ENCODE data around the gene FSTL5. TPM values are rescaled to one million over a fixed set of nuclear protein-coding genes. Genes with fewer than 3 reads are reported as not detected.
A peak's percentile ranks its signal among the peaks of the same experiment; 100 is the strongest.
"Not testable (repeated sequence)": the region's sequence is repeated elsewhere in the genome, so short reads cannot be mapped to it uniquely, and the experiment has no call there.

Gene FSTL5
- total RNA-seq (not detected), total RNA-seq (0 reads per million in 2 donors)

GRCh38 chr4:162163892-162164759 is at the start of gene FSTL5:
FSTL5 (minus strand) TSS chr4:162164000; CDS start chr4:162111396, 52,604 bp downstream.
- H3K4me1 Mint-ChIP-seq = no peaks in the 10 kb centered on the region
- no peak within 1 kb of the TSS for H3K4me3 Mint-ChIP-seq
- DNase-seq (no peak), ATAC-seq (peak; percentile 23)
- H3K27ac Mint-ChIP-seq = no peak within 1 kb of the TSS
- no peaks in the 10 kb centered on the region for H3K27me3 Mint-ChIP-seq
- H3K9me3 ChIP-seq (ENCODE audit: control insufficient read depth, low read length, poor library complexity, severe bottlenecking) = no peaks in the 10 kb centered on the region
- H3K36me3 Mint-ChIP-seq (ENCODE audit: low read depth) = no peaks in the 10 kb centered on the region

- Mint-ChIP-seq H3K36me3 (ENCODE audit: low read depth) (no peaks in the 10 kb centered on the region), H3K27me3 (no peaks in the 10 kb centered on the region), H3K27ac (no peak overlapping the region), H3K4me1 (no peaks in the 10 kb centered on the region), H3K4me3 (no peak overlapping the region)
- ATAC-seq (no peak), DNase-seq (no peak)
- H3K9me3 ChIP-seq (ENCODE audit: control insufficient read depth, low read length, poor library complexity, severe bottlenecking) = no peaks in the 10 kb centered on the region
Observed at GRCh38 chr4:162209706-162210105, 45.9 kb upstream of the FSTL5 start.

- not testable (repeated sequence) for H3K36me3 Mint-ChIP-seq (ENCODE audit: low read depth); H3K4me1 Mint-ChIP-seq; H3K4me3 Mint-ChIP-seq; H3K27me3 Mint-ChIP-seq; ATAC-seq; DNase-seq; H3K27ac Mint-ChIP-seq; H3K9me3 ChIP-seq (ENCODE audit: control insufficient read depth, low read length, poor library complexity, severe bottlenecking)
Observed at GRCh38 chr4:162203478-162203877, 39.7 kb upstream of the FSTL5 start.

GRCh38 chr4:162201673-162202072 is 37.9 kb upstream of the FSTL5 start:
- ATAC-seq (no peak), DNase-seq (no peak)
- no peak overlapping the region for H3K27ac Mint-ChIP-seq
- no peaks in the 10 kb centered on the region for H3K9me3 ChIP-seq (ENCODE audit: control insufficient read depth, low read length, poor library complexity, severe bottlenecking)
- no peaks in the 10 kb centered on the region for H3K27me3 Mint-ChIP-seq
- H3K36me3 Mint-ChIP-seq (ENCODE audit: low read depth) = no peaks in the 10 kb centered on the region
- H3K4me3 Mint-ChIP-seq = no peak overlapping the region
- H3K4me1 Mint-ChIP-seq = no peaks in the 10 kb centered on the region

- ATAC-seq = no peak
- no peaks in the 10 kb centered on the region for H3K36me3 Mint-ChIP-seq (ENCODE audit: low read depth)
- H3K9me3 ChIP-seq (ENCODE audit: control insufficient read depth, low read length, poor library complexity, severe bottlenecking) = no peaks in the 10 kb centered on the region
- H3K27ac Mint-ChIP-seq = no peak overlapping the region
- no peaks in the 10 kb centered on the region for H3K27me3 Mint-ChIP-seq
- no peak for DNase-seq
- H3K4me1 Mint-ChIP-seq = no peaks in the 10 kb centered on the region
- no peak overlapping the region for H3K4me3 Mint-ChIP-seq
Observed at GRCh38 chr4:162170509-162170908, 6.7 kb upstream of the FSTL5 start.

GRCh38 chr4:162164906-162165510 is 1.2 kb upstream of the FSTL5 start:
- no peak for ATAC-seq
- no peaks in the 10 kb centered on the region for H3K9me3 ChIP-seq (ENCODE audit: control insufficient read depth, low read length, poor library complexity, severe bottlenecking)
- Mint-ChIP-seq H3K4me3 (no peak overlapping the region), H3K36me3 (ENCODE audit: low read depth) (no peaks in the 10 kb centered on the region), H3K27ac (no peak overlapping the region), H3K27me3 (no peaks in the 10 kb centered on the region), H3K4me1 (no peaks in the 10 kb centered on the region)
- DNase-seq = no peak

GRCh38 chr4:162162672-162163071 is 1.1 kb downstream of the FSTL5 start:
- H3K36me3 Mint-ChIP-seq (ENCODE audit: low read depth) = no peaks in the 10 kb centered on the region
- DNase-seq (no peak), ATAC-seq (no peak)
- H3K27ac Mint-ChIP-seq = no peak overlapping the region
- H3K27me3 Mint-ChIP-seq = no peaks in the 10 kb centered on the region
- no peak overlapping the region for H3K4me3 Mint-ChIP-seq
- no peaks in the 10 kb centered on the region for H3K9me3 ChIP-seq (ENCODE audit: control insufficient read depth, low read length, poor library complexity, severe bottlenecking)
- no peaks in the 10 kb centered on the region for H3K4me1 Mint-ChIP-seq

- H3K4me1 Mint-ChIP-seq = no peaks in the 10 kb centered on the region
- no peak overlapping the region for H3K4me3 Mint-ChIP-seq
- H3K27me3 Mint-ChIP-seq = no peaks in the 10 kb centered on the region
- no peak for DNase-seq
- no peaks in the 10 kb centered on the region for H3K36me3 Mint-ChIP-seq (ENCODE audit: low read depth)
- H3K27ac Mint-ChIP-seq = no peak overlapping the region
- H3K9me3 ChIP-seq (ENCODE audit: control insufficient read depth, low read length, poor library complexity, severe bottlenecking) = no peaks in the 10 kb centered on the region
- ATAC-seq = no peak
Observed at GRCh38 chr4:162157241-162157640, 6.6 kb downstream of the FSTL5 start.

GRCh38 chr4:162154862-162155540 is 8.8 kb downstream of the FSTL5 start:
- Mint-ChIP-seq H3K27ac (no peak overlapping the region), H3K4me1 (no peaks in the 10 kb centered on the region), H3K27me3 (no peaks in the 10 kb centered on the region), H3K36me3 (ENCODE audit: low read depth) (no peaks in the 10 kb centered on the region), H3K4me3 (no peak overlapping the region)
- no peaks in the 10 kb centered on the region for H3K9me3 ChIP-seq (ENCODE audit: control insufficient read depth, low read length, poor library complexity, severe bottlenecking)
- DNase-seq (no peak), ATAC-seq (no peak)

GRCh38 chr4:162151850-162152249 is 11.9 kb downstream of the FSTL5 start:
- H3K4me1 Mint-ChIP-seq = no peaks in the 10 kb centered on the region
- H3K27ac Mint-ChIP-seq = no peak overlapping the region
- H3K27me3 Mint-ChIP-seq = no peaks in the 10 kb centered on the region
- DNase-seq = no peak
- H3K4me3 Mint-ChIP-seq = no peak overlapping the region
- H3K9me3 ChIP-seq (ENCODE audit: control insufficient read depth, low read length, poor library complexity, severe bottlenecking) = no peaks in the 10 kb centered on the region
- H3K36me3 Mint-ChIP-seq (ENCODE audit: low read depth) = no peaks in the 10 kb centered on the region
- ATAC-seq = no peak

- H3K4me3 Mint-ChIP-seq = no peak overlapping the region
Observed at GRCh38 chr4:162151386-162151785, 12.4 kb downstream of the FSTL5 start.

GRCh38 chr4:162149644-162150043 is 14.2 kb downstream of the FSTL5 start:
- Mint-ChIP-seq H3K4me3 (no peak overlapping the region), H3K27ac (no peak overlapping the region), H3K27me3 (no peaks in the 10 kb centered on the region), H3K36me3 (ENCODE audit: low read depth) (no peaks in the 10 kb centered on the region), H3K4me1 (no peaks in the 10 kb centered on the region)
- no peak for ATAC-seq
- no peak for DNase-seq
- no peaks in the 10 kb centered on the region for H3K9me3 ChIP-seq (ENCODE audit: control insufficient read depth, low read length, poor library complexity, severe bottlenecking)

More at GRCh38 chr4:162151386-162151785, 12.4 kb downstream of the FSTL5 start:
- no peak for DNase-seq
- H3K9me3 ChIP-seq (ENCODE audit: control insufficient read depth, low read length, poor library complexity, severe bottlenecking) = no peaks in the 10 kb centered on the region
- Mint-ChIP-seq H3K27me3 (no peaks in the 10 kb centered on the region), H3K27ac (no peak overlapping the region), H3K4me1 (no peaks in the 10 kb centered on the region), H3K36me3 (ENCODE audit: low read depth) (no peaks in the 10 kb centered on the region)
- ATAC-seq = no peak

GRCh38 chr4:162140051-162140683 is 23.6 kb downstream of the FSTL5 start:
- no peaks in the 10 kb centered on the region for H3K36me3 Mint-ChIP-seq (ENCODE audit: low read depth)
- DNase-seq = no peak
- no peaks in the 10 kb centered on the region for H3K27me3 Mint-ChIP-seq
- H3K9me3 ChIP-seq (ENCODE audit: control insufficient read depth, low read length, poor library complexity, severe bottlenecking) = peaks cover 3% of the 10 kb centered on the region
- no peak for ATAC-seq
- H3K4me1 Mint-ChIP-seq = no peaks in the 10 kb centered on the region
- H3K27ac Mint-ChIP-seq = no peak overlapping the region
- H3K4me3 Mint-ChIP-seq = no peak overlapping the region

Measured in T-helper 17 cell (primary cell).